Activated gamma-delta T cell treated with Interleukin-2 at 50 U/mL for 16 hours (primary cell): ENCODE results near the gene SNRNP35.
"Not testable (repeated sequence)": the region's sequence is repeated elsewhere in the genome, so short reads cannot be mapped to it uniquely, and the experiment has no call there.

Experiments used
- DNase-seq: peaks from one replicate; pipeline ENCODE4 v3.0.0-alpha.2; 2020

The SNRNP35 gene

GRCh38 chr12:123491056-123491455 is 33.1 kb downstream of the SNRNP35 start:
- no peak for DNase-seq

GRCh38 chr12:123491481-123491880 is 33.5 kb downstream of the SNRNP35 start:
- DNase-seq = no peak

GRCh38 chr12:123492339-123493039 is 34.5 kb downstream of the SNRNP35 start:
- not testable (repeated sequence) for DNase-seq

- DNase-seq = no peak
These were observed 36.3 kb downstream of the SNRNP35 start for GRCh38 chr12:123494124-123494851.

DNA sequence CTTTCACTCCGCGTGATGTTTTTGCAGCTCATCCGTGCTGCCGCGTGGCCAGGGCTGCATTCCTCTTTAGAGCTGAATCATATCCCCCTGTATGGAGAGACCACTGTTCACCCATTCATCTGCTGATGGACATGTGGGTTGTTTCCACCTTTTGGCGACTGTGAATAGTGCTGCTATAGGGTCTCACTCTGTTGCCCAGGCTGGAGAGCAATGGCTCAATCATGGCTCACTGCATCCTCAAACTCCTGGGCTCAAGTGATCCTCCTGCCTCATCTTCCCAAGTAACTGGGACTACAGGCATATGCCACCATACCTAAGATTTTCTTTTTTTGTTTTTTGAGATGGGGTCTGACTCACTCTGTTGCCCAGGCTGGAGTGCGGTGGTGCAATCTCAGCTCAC is 39.1 kb downstream of the SNRNP35 start:
- DNase-seq = no peak

- DNase-seq = no peak
These were observed 40.3 kb downstream of the SNRNP35 start for GRCh38 chr12:123498126-123498825.

DNA sequence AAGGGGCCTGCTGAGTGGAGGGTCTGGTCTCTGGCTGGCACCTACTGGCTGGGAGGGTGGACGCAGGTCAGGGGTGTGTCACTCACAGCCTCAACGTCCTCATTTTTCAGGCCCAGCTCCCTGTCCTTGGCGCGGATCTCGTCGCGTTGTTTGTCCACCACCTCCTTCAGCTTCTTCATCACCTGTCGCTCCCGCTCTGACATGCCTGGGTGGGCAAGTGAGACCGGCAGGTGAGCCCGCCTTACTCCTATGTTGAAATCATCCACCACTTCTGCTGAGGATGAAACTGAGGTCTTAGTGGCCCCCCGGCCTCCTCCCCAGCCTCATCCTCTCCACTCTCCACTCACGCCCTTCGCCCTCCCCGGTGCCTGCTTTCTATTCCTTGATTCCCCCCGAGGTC is 41.4 kb downstream of the SNRNP35 start:
- no peak for DNase-seq

DNA sequence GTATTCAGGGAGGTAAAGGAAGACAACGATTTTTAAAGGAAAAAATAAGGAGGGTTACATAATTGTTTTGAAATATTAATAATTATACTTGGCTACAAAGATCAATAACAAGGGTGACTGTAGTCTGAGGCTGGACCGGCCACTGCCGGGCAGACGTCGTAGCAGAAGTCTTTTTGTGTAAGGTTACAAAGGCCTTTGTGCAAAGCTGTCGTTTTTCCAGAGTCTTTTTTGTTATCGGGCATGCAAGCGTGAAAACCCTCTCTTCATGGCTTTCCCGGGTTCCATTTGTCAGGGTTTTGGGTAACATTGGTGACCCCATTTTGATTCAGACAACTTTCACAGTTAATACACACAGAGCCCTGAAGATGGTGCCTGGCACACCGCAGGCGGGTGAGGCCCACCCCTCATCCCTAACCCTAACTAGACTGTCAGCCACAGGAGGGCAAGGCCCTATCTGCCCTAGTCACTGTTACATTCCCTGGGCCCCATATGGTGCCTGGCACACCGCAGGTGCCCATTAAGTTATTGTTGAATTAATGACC is 44.3 kb downstream of the SNRNP35 start:
- DNase-seq = no peak

DNA sequence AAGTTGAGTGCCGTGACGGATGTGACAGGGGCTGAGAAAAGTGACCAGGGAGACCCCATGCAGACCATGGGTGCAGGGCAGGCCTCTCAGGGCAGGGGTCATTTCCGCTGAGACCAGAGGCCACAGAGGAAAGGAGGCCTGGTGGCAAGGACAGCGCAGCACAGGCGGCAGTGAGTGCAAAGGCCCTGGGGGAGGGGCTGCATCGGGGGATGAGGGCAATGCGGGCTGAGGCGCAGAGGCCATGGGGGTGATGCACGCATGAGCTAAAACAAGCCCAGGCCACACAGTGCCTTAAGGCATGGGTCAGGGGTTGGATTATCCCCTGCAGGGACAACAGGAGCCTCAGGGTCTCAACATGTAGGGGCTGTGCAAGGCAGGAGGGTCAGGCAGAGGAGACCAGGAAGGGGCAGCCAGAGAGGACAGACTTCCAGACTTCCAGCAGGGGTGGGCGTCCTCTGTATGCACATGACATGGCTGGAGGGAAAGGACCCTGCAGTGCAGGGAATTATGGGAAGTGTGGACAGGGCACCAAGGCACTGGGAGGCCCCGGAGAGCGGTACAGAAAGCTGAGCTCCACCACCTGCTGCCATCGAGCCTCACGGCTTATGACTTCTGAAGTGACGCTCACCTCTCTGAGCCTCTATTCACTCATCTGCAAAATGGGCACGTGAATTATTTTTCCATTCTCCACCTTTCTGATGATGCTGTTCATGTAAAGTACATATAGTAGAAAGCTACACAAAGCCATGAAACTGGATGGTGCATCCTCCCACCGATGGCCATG is 48.3 kb downstream of the SNRNP35 start:
- DNase-seq = no peak

DNA sequence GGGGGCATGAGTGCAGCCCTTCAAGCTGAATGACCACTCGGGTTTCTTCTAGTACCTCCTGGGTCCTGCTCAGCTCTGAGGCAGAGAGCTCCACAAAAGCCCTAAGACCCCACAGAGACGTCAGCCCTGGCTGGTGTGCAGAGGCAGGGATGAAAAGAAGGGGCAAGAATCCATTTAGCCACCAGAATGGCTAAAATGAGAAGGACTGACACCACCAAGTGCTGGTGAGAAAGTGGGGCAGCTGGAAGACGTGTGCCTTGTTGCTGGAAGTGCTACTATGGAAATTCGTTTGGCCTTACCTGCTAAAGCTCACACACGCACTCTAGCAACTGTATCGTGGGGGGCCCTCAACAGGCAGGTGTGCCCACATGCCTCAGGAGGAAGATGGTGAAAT is 48.9 kb downstream of the SNRNP35 start:
- no peak for DNase-seq

DNA sequence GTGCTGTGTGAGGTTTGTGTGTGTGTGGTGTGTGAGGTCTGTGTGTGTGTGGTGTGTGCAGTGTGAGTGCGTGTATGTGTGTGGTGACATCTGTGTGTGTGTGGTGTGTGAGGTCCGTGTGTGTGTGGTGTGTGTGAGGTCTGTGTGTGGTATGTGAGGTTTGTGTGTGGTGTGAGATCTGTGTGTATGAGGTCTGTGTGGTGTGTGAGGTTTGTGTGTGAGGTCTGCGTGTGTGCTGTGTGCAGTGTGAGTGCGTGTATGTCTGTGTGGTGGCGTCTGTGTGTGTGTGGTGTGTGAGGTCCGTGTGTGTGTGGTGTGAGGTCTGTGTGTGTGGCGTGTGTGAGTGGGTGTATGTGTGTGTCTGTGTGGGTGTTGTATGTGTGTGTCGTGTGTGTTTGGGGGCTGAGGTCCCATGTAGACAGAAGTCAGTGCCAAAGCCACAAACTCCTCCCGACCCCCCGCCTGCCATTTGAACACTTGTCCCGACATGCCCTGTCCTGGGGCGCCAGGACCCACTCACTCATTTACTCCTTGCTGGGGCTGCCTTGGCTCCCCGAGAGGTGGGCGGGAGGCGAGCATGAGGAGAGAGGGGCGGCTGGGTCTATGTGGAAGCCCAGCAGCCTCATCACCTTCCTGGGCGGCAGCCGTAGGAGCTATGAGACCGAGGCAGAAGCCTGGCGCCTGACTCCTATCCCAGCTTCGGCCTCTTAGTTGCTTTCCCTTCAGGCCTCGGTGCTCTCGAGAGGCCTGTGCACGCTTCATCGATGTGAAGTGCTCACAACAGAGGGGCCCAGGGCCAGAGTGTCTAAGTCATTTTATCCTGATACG is 55.1 kb downstream of the SNRNP35 start:
- no peak for DNase-seq

- DNase-seq = no peak
These were observed 55.9 kb downstream of the SNRNP35 start for GRCh38 chr12:123513805-123514204.

GRCh38 chr12:123514582-123515221 is 56.8 kb downstream of the SNRNP35 start:
- DNase-seq = not testable (repeated sequence)

GRCh38 chr12:123516216-123516780 is 58.4 kb downstream of the SNRNP35 start:
- no peak for DNase-seq
